Activated CD4-positive, alpha-beta memory T cell treated with anti-CD3 and anti-CD28 coated beads for 36 hours (primary cell): Measurements from ENCODE around the gene CTDSPL. TPM values are rescaled to one million over a fixed set of nuclear protein-coding genes. Genes with fewer than 3 reads are reported as not detected.

Experiments
- CTCF ChIA-PET: fragments of 350-600 bp; sonication (Branson Sonifier 250); formaldehyde crosslinking; loops from one replicate; lab custom pipeline; 2021; ENCODE audit warnings: antibody characterized with exemption, inconsistent platforms; lab: Charles Lee
- POLR2A ChIA-PET: fragments of 350-600 bp; sonication (Branson Sonifier 250); formaldehyde crosslinking; loops from one replicate; lab custom pipeline; 2021; ENCODE audit warnings: antibody characterized with exemption; lab: Charles Lee
- DNase-seq: peaks from one replicate; pipeline ENCODE4 v3.0.0-alpha.2; 2020
- H3K27ac Mint-ChIP-seq: one replicate; pipeline ENCODE4 v1.8.0; 2021; ENCODE audit warnings: mixed read lengths
- H3K27me3 Mint-ChIP-seq: one replicate; pipeline ENCODE4 v1.8.0; 2021; ENCODE audit warnings: mixed read lengths
- H3K36me3 Mint-ChIP-seq: one replicate; pipeline ENCODE4 v1.8.0; 2021; ENCODE audit warnings: mixed read lengths
- H3K4me1 Mint-ChIP-seq: one replicate; pipeline ENCODE4 v1.8.0; 2021; ENCODE audit warnings: low read depth, mixed read lengths
- H3K4me3 Mint-ChIP-seq: one replicate; pipeline ENCODE4 v1.8.0; 2021; ENCODE audit warnings: mild to moderate bottlenecking, mixed read lengths
- H3K9me3 Mint-ChIP-seq: one replicate; pipeline ENCODE4 v1.8.0; 2021; ENCODE audit warnings: mixed read lengths
- intact Hi-C: fragments of 100-400 bp; cut with micrococcal nuclease; formaldehyde crosslinking; loops from one replicate; pipeline ENCODE4 v1.15.1; 2023
- total RNA-seq, 2 experiments: library from RNA; stranded (reverse); gene quantifications; one replicate each; pipeline ENCODE4 v1.2.3, GENCODE V29; 2021

The CTDSPL gene
- total RNA-seq, 2 experiments from 2014 or later, result 3.7 to 5.1 TPM

GRCh38 chr3:37876279-37876678, 14.6 kb downstream of the CTDSPL start:
- Mint-ChIP-seq H3K9me3 (peaks cover 16% of the 10 kb centered on the region), H3K27ac (no peak overlapping the region), H3K4me1 (no peaks in the 10 kb centered on the region), H3K4me3 (no peak overlapping the region), H3K27me3 (peaks cover 7% of the 10 kb centered on the region), H3K36me3 (peaks cover 8% of the 10 kb centered on the region)
- no peak for DNase-seq
- intact Hi-C loops, result no loop called here
- POLR2A ChIA-PET, result no interaction called here
- CTCF ChIA-PET, result no interaction called here

- no peaks in the 10 kb centered on the region for H3K36me3 Mint-ChIP-seq
- no peaks in the 10 kb centered on the region for H3K4me1 Mint-ChIP-seq
- H3K4me3 Mint-ChIP-seq, result no peak overlapping the region
- intact Hi-C loops, result no loop called here
- H3K9me3 Mint-ChIP-seq, result no peaks in the 10 kb centered on the region
- ChIA-PET CTCF (no interaction called here), POLR2A (no interaction called here)
- H3K27ac Mint-ChIP-seq, result no peak overlapping the region
- no peaks in the 10 kb centered on the region for H3K27me3 Mint-ChIP-seq
- DNase-seq, result no peak
These were observed 21.0 kb downstream of the CTDSPL start for GRCh38 chr3:37882711-37883110.

- no peaks in the 10 kb centered on the region for H3K36me3 Mint-ChIP-seq
- intact Hi-C loops, result no loop called here
- no peak overlapping the region for H3K27ac Mint-ChIP-seq
- no peaks in the 10 kb centered on the region for H3K27me3 Mint-ChIP-seq
- H3K4me1 Mint-ChIP-seq, result no peaks in the 10 kb centered on the region
- DNase-seq, result no peak
- ChIA-PET CTCF (interaction anchor here (2.1 kb wide), 1 partner anchor 30 kb away, joined by 9 read pairs; no protein-coding TSS in a partner anchor), POLR2A (no interaction called here)
- no peaks in the 10 kb centered on the region for H3K9me3 Mint-ChIP-seq
- no peak overlapping the region for H3K4me3 Mint-ChIP-seq
These were observed 24.1 kb downstream of the CTDSPL start for GRCh38 chr3:37885814-37886213.

GRCh38 chr3:37886395-37886794, 24.7 kb downstream of the CTDSPL start:
- Mint-ChIP-seq H3K9me3 (no peaks in the 10 kb centered on the region), H3K4me1 (no peaks in the 10 kb centered on the region), H3K27me3 (no peaks in the 10 kb centered on the region), H3K27ac (no peak overlapping the region), H3K36me3 (no peaks in the 10 kb centered on the region), H3K4me3 (no peak overlapping the region)
- intact Hi-C loops, result no loop called here
- no peak for DNase-seq
- CTCF ChIA-PET, result interaction anchor here (2.1 kb wide), 1 partner anchor 31 kb away, joined by 9 read pairs; no protein-coding TSS in a partner anchor
- POLR2A ChIA-PET, result no interaction called here

- Mint-ChIP-seq H3K36me3 (no peaks in the 10 kb centered on the region), H3K27ac (no peak overlapping the region), H3K9me3 (no peaks in the 10 kb centered on the region), H3K4me1 (no peaks in the 10 kb centered on the region), H3K4me3 (no peak overlapping the region), H3K27me3 (no peaks in the 10 kb centered on the region)
- DNase-seq, result no peak
- intact Hi-C loops, result no loop called here
- ChIA-PET CTCF (interaction anchor here (0.8 to 2.1 kb wide), 4 partner anchors 32 to 87 kb away, joined by 3 to 9 read pairs (median 4); no protein-coding TSS in a partner anchor), POLR2A (no interaction called here)
These were observed 25.4 kb downstream of the CTDSPL start for GRCh38 chr3:37887062-37887461.

GRCh38 chr3:37887824-37888223, 26.1 kb downstream of the CTDSPL start:
- CTCF ChIA-PET, result interaction anchor here (0.8 to 2.1 kb wide), 3 partner anchors 32 to 80 kb away, joined by 4 to 9 read pairs (median 5); no protein-coding TSS in a partner anchor
- H3K36me3 Mint-ChIP-seq, result no peaks in the 10 kb centered on the region
- H3K4me3 Mint-ChIP-seq, result no peak overlapping the region
- DNase-seq, result no peak
- intact Hi-C loops, result no loop called here
- no peak overlapping the region for H3K27ac Mint-ChIP-seq
- H3K4me1 Mint-ChIP-seq, result no peaks in the 10 kb centered on the region
- POLR2A ChIA-PET, result no interaction called here
- no peaks in the 10 kb centered on the region for H3K27me3 Mint-ChIP-seq
- H3K9me3 Mint-ChIP-seq, result no peaks in the 10 kb centered on the region

- ChIA-PET CTCF (interaction anchor here (1.7 kb wide), 1 partner anchor 76 kb away, joined by 5 read pairs; no protein-coding TSS in a partner anchor), POLR2A (no interaction called here)
- Mint-ChIP-seq H3K36me3 (no peaks in the 10 kb centered on the region), H3K27me3 (no peaks in the 10 kb centered on the region), H3K4me1 (no peaks in the 10 kb centered on the region), H3K9me3 (no peaks in the 10 kb centered on the region), H3K4me3 (no peak overlapping the region), H3K27ac (no peak overlapping the region)
- intact Hi-C loops, result no loop called here
- DNase-seq, result no peak
These were observed 26.7 kb downstream of the CTDSPL start for GRCh38 chr3:37888421-37888820.

GRCh38 chr3:37890522-37890921, 28.8 kb downstream of the CTDSPL start:
- no peak for DNase-seq
- Mint-ChIP-seq H3K36me3 (no peaks in the 10 kb centered on the region), H3K27ac (no peak overlapping the region), H3K9me3 (no peaks in the 10 kb centered on the region), H3K4me1 (no peaks in the 10 kb centered on the region), H3K4me3 (no peak overlapping the region), H3K27me3 (no peaks in the 10 kb centered on the region)
- ChIA-PET CTCF (interaction anchor here (1.8 kb wide), 1 partner anchor 34 kb away, joined by 5 read pairs; no protein-coding TSS in a partner anchor), POLR2A (no interaction called here)
- intact Hi-C loops, result no loop called here

GRCh38 chr3:37891227-37891626, 29.5 kb downstream of the CTDSPL start:
- POLR2A ChIA-PET, result no interaction called here
- H3K27me3 Mint-ChIP-seq, result peaks cover 3% of the 10 kb centered on the region
- intact Hi-C loops, result no loop called here

GRCh38 chr3:37892927-37893600, 31.4 kb downstream of the CTDSPL start:
- POLR2A ChIA-PET, result no interaction called here
- H3K9me3 Mint-ChIP-seq, result no peaks in the 10 kb centered on the region
- no peaks in the 10 kb centered on the region for H3K4me1 Mint-ChIP-seq
- no peak for DNase-seq
- intact Hi-C loops, result no loop called here
- peaks cover 3% of the 10 kb centered on the region for H3K27me3 Mint-ChIP-seq
- no peak overlapping the region for H3K4me3 Mint-ChIP-seq
- no peaks in the 10 kb centered on the region for H3K36me3 Mint-ChIP-seq
- CTCF ChIA-PET, result no interaction called here
- H3K27ac Mint-ChIP-seq, result no peak overlapping the region

More at GRCh38 chr3:37891227-37891626, 29.5 kb downstream of the CTDSPL start:
- DNase-seq, result no peak
- H3K9me3 Mint-ChIP-seq, result no peaks in the 10 kb centered on the region
- CTCF ChIA-PET, result interaction anchor here (1.8 kb wide), 1 partner anchor 35 kb away, joined by 5 read pairs; no protein-coding TSS in a partner anchor
- H3K4me3 Mint-ChIP-seq, result no peak overlapping the region
- H3K27ac Mint-ChIP-seq, result no peak overlapping the region
- no peaks in the 10 kb centered on the region for H3K36me3 Mint-ChIP-seq
- no peaks in the 10 kb centered on the region for H3K4me1 Mint-ChIP-seq

- peaks cover 3% of the 10 kb centered on the region for H3K4me1 Mint-ChIP-seq
- H3K27ac Mint-ChIP-seq, result no peak overlapping the region
- intact Hi-C loops, result no loop called here
- no peaks in the 10 kb centered on the region for H3K36me3 Mint-ChIP-seq
- ChIA-PET CTCF (no interaction called here), POLR2A (no interaction called here)
- no peak overlapping the region for H3K4me3 Mint-ChIP-seq
- DNase-seq, result no peak
- H3K27me3 Mint-ChIP-seq, result peaks cover 3% of the 10 kb centered on the region
- H3K9me3 Mint-ChIP-seq, result no peaks in the 10 kb centered on the region
These were observed 35.1 kb downstream of the CTDSPL start for GRCh38 chr3:37896827-37897226.

- peaks cover 3% of the 10 kb centered on the region for H3K4me1 Mint-ChIP-seq
- H3K27me3 Mint-ChIP-seq, result peaks cover 3% of the 10 kb centered on the region
- intact Hi-C loops, result no loop called here
- H3K9me3 Mint-ChIP-seq, result no peaks in the 10 kb centered on the region
- H3K27ac Mint-ChIP-seq, result no peak overlapping the region
- no peaks in the 10 kb centered on the region for H3K36me3 Mint-ChIP-seq
- no peak overlapping the region for H3K4me3 Mint-ChIP-seq
- ChIA-PET CTCF (no interaction called here), POLR2A (no interaction called here)
- no peak for DNase-seq
These were observed 36.1 kb downstream of the CTDSPL start for GRCh38 chr3:37897763-37898162.

- ChIA-PET POLR2A (no interaction called here), CTCF (no interaction called here)
- no peak for DNase-seq
- Mint-ChIP-seq H3K27me3 (peaks cover 3% of the 10 kb centered on the region), H3K4me1 (peaks cover 3% of the 10 kb centered on the region), H3K4me3 (no peak overlapping the region), H3K36me3 (no peaks in the 10 kb centered on the region), H3K9me3 (no peaks in the 10 kb centered on the region), H3K27ac (no peak overlapping the region)
- intact Hi-C loops, result no loop called here
These were observed 36.7 kb downstream of the CTDSPL start for GRCh38 chr3:37898424-37898823.
